GM12878 (cell line): ENCODE data around the gene TDRD7. TPM values are rescaled to one million over a fixed set of nuclear protein-coding genes. Genes with fewer than 3 reads are reported as not detected.

Source experiments
- EED ChIP-seq: sonication (generic); IDR thresholded peaks from 2 replicates; pipeline ENCODE4 v1.6.1; 2016; ENCODE audit warnings: antibody characterized with exemption, low read depth
- GATAD2B ChIP-seq: fragments of 450-650 bp; conservative IDR thresholded peaks from 2 replicates; pipeline ENCODE4 v1.6.1; 2017; ENCODE audit warnings: low read depth, mild to moderate bottlenecking, moderate library complexity
- IKZF2 ChIP-seq, 2 experiments: fragments of 450-650 bp; IDR thresholded peaks; 2 replicates each; pipeline ENCODE4 v1.6.1; 2017; ENCODE audit warnings: mild to moderate bottlenecking in 2 of 2, moderate library complexity in 2 of 2
- IRF4 ChIP-seq: IDR thresholded peaks from 2 replicates; pipeline ENCODE4 v1.6.1; 2011; ENCODE audit warnings: low read depth, low read length
- MTA2 ChIP-seq: fragments of 450-650 bp; IDR thresholded peaks from 2 replicates; pipeline ENCODE4 v1.6.1; 2016; ENCODE audit warnings: low read depth, mild to moderate bottlenecking, moderate library complexity
- NR2F1 ChIP-seq: fragments of 450-650 bp; conservative IDR thresholded peaks from 2 replicates; pipeline ENCODE4 v1.6.1; 2017; ENCODE audit warnings: mild to moderate bottlenecking
- POLR2AphosphoS5 ChIP-seq: IDR thresholded peaks from 2 replicates; pipeline ENCODE4 v1.6.1; 2011; ENCODE audit warnings: mild to moderate bottlenecking, low read length, inconsistent platforms
- RAD21 ChIP-seq: IDR thresholded peaks from 2 replicates; pipeline ENCODE4 v1.6.1; 2011; ENCODE audit warnings: mild to moderate bottlenecking, low read depth, low read length, moderate library complexity; ENCODE audit not compliant: insufficient read depth
- RB1 ChIP-seq: fragments of 450-650 bp; formaldehyde crosslinking; IDR thresholded peaks from 2 replicates; pipeline ENCODE4 v1.6.1; 2017; ENCODE audit warnings: mild to moderate bottlenecking, borderline replicate concordance
- RBBP5 ChIP-seq: fragments of 200-600 bp; sonication (generic); conservative IDR thresholded peaks from 2 replicates; pipeline ENCODE4 v1.6.1; 2016
- SRF ChIP-seq, 2 experiments: IDR thresholded peaks; 2 replicates each; pipeline ENCODE4 v1.6.1; 2011; ENCODE audit warnings: low read depth in 2 of 2, low read length in 2 of 2, mild to moderate bottlenecking in 1 of 2, moderate library complexity in 1 of 2
- YBX1 ChIP-seq: fragments of 450-650 bp; IDR thresholded peaks from 2 replicates; pipeline ENCODE4 v1.6.1; 2016; ENCODE audit warnings: antibody characterized with exemption
- ZBED1 ChIP-seq: IDR thresholded peaks from 2 replicates; pipeline ENCODE4 v1.6.1; 2016; ENCODE audit warnings: borderline replicate concordance
- polyA plus RNA-seq, 11 experiments: library from polyadenylated mRNA; depleted of rRNA in 4 of 11; unstranded in 6 of 11; stranded (reverse) in 5 of 11; fragments of >200 nt; fragmentation: Nextera tagmentation in 4 of 11; fragmentation: Illumina TruSeq in 1 of 11; extraction: Ambion mirVana in 4 of 11; extraction: Trizol in 1 of 11; gene quantifications; 1 replicate in 1 of 11; 2 replicates in 10 of 11; pipeline versions ENCODE4 v1.2.1 to v1.2.3, GENCODE V29; 2011 to 2016; ENCODE audit warnings: inconsistent platforms in 2 of 11, missing spikeins in 2 of 11, low read depth in 1 of 11
- total RNA-seq, 4 experiments: library from RNA; depleted of rRNA in 3 of 4; stranded (reverse); fragments of >200 nt in 3 of 4; fragmentation: Illumina TruSeq in 1 of 4; extraction: Trizol in 1 of 4; gene quantifications; 2 replicates each; pipeline versions ENCODE4 v1.2.1 to v1.2.3, GENCODE V29; 2013 to 2021
- TF ChIP-seq, protein P1 (sequence below): IDR thresholded peaks from 2 replicates; pipeline ENCODE4 v1.6.1; 2011; ENCODE audit warnings: mild to moderate bottlenecking, low read depth, low read length, moderate library complexity; ENCODE audit not compliant: insufficient replicate concordance
- TF ChIP-seq, protein P2 (sequence below): fragments of 150-350 bp; IDR thresholded peaks from 2 replicates; pipeline ENCODE4 v1.6.1; 2014; ENCODE audit warnings: mild to moderate bottlenecking, low read depth, low read length
- TF ChIP-seq, protein P3 (sequence below): fragments of 150-350 bp; IDR thresholded peaks from 2 replicates; pipeline ENCODE4 v1.6.1; 2016; ENCODE audit warnings: low read depth, low read length
- TF ChIP-seq, protein P4 (sequence below): IDR thresholded peaks from 2 replicates; pipeline ENCODE4 v1.6.1; 2011; ENCODE audit warnings: borderline replicate concordance, low read depth, mild to moderate bottlenecking, moderate library complexity, low read length; ENCODE audit not compliant: insufficient read depth, poor library complexity, severe bottlenecking
- TF ChIP-seq, protein P5 (sequence below): fragments of 450-650 bp; IDR thresholded peaks from 2 replicates; pipeline ENCODE4 v1.6.1; 2017; ENCODE audit warnings: mild to moderate bottlenecking, moderate library complexity

The TDRD7 gene
- total and polyA plus RNA-seq, 10 of the 15 experiments (the other 5 are each of a cell fraction or from before 2014, with no cell fraction given): 5.7 to 26.4 (median 16.2) TPM

DNA sequence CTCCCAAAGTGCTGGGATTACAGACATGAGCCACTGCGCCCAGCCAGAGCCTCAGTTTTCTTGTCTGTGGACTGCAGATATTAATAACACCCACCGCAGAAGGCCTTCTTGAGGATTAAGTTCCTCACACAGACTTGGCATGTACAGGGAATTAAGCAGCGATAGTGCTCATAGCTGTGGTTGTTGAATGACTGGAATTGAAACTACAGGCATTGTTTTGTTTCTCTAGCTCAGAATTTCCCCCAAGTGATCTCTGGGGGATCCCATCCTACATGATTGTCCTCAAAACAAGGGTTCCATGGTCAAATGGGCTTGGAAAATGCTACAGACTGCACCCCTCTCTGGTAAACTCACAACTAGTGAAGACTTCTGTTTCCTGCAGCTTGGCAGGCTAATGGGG lies 44.2 kb upstream of the TDRD7 start (continued):
- TF ChIP-seq, protein P1, sequence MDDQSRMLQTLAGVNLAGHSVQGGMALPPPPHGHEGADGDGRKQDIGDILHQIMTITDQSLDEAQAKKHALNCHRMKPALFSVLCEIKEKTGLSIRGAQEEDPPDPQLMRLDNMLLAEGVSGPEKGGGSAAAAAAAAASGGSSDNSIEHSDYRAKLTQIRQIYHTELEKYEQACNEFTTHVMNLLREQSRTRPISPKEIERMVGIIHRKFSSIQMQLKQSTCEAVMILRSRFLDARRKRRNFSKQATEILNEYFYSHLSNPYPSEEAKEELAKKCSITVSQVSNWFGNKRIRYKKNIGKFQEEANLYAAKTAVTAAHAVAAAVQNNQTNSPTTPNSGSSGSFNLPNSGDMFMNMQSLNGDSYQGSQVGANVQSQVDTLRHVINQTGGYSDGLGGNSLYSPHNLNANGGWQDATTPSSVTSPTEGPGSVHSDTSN: no peak
- TF ChIP-seq RB1 (no peak), POLR2AphosphoS5 (no peak), RBBP5 (no peak), YBX1 (no peak), SRF (IDR thresholded peaks at IDR 0.05; ENCODE audit: low read depth in 2 of 2, low read length in 2 of 2) (no peak), IKZF2 (IDR thresholded peaks at IDR 0.05) (peak; percentile 94 to 95), IRF4 (peak; percentile 88), RAD21 (no peak), EED (peak; percentile 96), NR2F1 (no peak), ZBED1 (no peak), GATAD2B (no peak; the same call in 1 of the 2 replicates), MTA2 (peak; percentile 83)
- TF ChIP-seq, protein P2, sequence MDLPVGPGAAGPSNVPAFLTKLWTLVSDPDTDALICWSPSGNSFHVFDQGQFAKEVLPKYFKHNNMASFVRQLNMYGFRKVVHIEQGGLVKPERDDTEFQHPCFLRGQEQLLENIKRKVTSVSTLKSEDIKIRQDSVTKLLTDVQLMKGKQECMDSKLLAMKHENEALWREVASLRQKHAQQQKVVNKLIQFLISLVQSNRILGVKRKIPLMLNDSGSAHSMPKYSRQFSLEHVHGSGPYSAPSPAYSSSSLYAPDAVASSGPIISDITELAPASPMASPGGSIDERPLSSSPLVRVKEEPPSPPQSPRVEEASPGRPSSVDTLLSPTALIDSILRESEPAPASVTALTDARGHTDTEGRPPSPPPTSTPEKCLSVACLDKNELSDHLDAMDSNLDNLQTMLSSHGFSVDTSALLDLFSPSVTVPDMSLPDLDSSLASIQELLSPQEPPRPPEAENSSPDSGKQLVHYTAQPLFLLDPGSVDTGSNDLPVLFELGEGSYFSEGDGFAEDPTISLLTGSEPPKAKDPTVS: no peak
- TF ChIP-seq, protein P3, sequence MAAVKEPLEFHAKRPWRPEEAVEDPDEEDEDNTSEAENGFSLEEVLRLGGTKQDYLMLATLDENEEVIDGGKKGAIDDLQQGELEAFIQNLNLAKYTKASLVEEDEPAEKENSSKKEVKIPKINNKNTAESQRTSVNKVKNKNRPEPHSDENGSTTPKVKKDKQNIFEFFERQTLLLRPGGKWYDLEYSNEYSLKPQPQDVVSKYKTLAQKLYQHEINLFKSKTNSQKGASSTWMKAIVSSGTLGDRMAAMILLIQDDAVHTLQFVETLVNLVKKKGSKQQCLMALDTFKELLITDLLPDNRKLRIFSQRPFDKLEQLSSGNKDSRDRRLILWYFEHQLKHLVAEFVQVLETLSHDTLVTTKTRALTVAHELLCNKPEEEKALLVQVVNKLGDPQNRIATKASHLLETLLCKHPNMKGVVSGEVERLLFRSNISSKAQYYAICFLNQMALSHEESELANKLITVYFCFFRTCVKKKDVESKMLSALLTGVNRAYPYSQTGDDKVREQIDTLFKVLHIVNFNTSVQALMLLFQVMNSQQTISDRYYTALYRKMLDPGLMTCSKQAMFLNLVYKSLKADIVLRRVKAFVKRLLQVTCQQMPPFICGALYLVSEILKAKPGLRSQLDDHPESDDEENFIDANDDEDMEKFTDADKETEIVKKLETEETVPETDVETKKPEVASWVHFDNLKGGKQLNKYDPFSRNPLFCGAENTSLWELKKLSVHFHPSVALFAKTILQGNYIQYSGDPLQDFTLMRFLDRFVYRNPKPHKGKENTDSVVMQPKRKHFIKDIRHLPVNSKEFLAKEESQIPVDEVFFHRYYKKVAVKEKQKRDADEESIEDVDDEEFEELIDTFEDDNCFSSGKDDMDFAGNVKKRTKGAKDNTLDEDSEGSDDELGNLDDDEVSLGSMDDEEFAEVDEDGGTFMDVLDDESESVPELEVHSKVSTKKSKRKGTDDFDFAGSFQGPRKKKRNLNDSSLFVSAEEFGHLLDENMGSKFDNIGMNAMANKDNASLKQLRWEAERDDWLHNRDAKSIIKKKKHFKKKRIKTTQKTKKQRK: no peak
- TF ChIP-seq, protein P4, sequence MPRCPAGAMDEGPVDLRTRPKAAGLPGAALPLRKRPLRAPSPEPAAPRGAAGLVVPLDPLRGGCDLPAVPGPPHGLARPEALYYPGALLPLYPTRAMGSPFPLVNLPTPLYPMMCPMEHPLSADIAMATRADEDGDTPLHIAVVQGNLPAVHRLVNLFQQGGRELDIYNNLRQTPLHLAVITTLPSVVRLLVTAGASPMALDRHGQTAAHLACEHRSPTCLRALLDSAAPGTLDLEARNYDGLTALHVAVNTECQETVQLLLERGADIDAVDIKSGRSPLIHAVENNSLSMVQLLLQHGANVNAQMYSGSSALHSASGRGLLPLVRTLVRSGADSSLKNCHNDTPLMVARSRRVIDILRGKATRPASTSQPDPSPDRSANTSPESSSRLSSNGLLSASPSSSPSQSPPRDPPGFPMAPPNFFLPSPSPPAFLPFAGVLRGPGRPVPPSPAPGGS: peak; percentile 31
- TF ChIP-seq, protein P5, sequence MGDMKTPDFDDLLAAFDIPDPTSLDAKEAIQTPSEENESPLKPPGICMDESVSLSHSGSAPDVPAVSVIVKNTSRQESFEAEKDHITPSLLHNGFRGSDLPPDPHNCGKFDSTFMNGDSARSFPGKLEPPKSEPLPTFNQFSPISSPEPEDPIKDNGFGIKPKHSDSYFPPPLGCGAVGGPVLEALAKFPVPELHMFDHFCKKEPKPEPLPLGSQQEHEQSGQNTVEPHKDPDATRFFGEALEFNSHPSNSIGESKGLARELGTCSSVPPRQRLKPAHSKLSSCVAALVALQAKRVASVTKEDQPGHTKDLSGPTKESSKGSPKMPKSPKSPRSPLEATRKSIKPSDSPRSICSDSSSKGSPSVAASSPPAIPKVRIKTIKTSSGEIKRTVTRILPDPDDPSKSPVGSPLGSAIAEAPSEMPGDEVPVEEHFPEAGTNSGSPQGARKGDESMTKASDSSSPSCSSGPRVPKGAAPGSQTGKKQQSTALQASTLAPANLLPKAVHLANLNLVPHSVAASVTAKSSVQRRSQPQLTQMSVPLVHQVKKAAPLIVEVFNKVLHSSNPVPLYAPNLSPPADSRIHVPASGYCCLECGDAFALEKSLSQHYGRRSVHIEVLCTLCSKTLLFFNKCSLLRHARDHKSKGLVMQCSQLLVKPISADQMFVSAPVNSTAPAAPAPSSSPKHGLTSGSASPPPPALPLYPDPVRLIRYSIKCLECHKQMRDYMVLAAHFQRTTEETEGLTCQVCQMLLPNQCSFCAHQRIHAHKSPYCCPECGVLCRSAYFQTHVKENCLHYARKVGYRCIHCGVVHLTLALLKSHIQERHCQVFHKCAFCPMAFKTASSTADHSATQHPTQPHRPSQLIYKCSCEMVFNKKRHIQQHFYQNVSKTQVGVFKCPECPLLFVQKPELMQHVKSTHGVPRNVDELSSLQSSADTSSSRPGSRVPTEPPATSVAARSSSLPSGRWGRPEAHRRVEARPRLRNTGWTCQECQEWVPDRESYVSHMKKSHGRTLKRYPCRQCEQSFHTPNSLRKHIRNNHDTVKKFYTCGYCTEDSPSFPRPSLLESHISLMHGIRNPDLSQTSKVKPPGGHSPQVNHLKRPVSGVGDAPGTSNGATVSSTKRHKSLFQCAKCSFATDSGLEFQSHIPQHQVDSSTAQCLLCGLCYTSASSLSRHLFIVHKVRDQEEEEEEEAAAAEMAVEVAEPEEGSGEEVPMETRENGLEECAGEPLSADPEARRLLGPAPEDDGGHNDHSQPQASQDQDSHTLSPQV: no peak
